Measurements from ENCODE around the gene TRAPPC13.
"Not testable (repeated sequence)": the region's sequence is repeated elsewhere in the genome, so short reads cannot be mapped to it uniquely, and the experiment has no call there.

The TRAPPC13 gene

DNA sequence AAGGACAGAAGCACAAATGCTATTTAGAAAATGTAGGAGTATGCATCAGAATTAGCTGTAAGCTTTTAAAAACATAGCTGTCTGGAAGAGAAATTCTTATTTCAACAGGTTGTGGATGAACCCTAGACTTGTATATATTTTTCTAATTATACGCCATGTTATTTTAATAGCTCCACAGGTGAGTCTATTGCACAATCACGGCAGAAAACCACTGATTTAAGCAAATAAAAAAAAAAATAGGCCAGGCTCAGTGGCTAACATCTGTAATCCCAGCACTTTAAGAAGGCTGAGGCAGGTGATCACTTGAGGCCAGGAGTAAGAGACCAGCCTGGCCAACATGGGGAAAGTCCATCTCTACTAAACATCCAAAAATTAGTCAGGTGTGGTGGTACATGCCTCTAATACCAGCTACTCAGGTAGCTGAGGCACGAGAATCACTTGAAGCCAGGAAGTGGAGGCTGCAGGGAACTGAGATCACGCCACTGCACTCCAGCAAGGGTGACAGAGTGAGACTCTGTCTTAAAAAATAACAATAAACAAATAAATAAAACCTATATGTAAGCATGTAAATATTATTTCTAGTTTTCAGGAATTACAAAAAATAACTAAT lies 12.4 kb upstream of the TRAPPC13 start:
- TF ChIP-seq, protein P1, sequence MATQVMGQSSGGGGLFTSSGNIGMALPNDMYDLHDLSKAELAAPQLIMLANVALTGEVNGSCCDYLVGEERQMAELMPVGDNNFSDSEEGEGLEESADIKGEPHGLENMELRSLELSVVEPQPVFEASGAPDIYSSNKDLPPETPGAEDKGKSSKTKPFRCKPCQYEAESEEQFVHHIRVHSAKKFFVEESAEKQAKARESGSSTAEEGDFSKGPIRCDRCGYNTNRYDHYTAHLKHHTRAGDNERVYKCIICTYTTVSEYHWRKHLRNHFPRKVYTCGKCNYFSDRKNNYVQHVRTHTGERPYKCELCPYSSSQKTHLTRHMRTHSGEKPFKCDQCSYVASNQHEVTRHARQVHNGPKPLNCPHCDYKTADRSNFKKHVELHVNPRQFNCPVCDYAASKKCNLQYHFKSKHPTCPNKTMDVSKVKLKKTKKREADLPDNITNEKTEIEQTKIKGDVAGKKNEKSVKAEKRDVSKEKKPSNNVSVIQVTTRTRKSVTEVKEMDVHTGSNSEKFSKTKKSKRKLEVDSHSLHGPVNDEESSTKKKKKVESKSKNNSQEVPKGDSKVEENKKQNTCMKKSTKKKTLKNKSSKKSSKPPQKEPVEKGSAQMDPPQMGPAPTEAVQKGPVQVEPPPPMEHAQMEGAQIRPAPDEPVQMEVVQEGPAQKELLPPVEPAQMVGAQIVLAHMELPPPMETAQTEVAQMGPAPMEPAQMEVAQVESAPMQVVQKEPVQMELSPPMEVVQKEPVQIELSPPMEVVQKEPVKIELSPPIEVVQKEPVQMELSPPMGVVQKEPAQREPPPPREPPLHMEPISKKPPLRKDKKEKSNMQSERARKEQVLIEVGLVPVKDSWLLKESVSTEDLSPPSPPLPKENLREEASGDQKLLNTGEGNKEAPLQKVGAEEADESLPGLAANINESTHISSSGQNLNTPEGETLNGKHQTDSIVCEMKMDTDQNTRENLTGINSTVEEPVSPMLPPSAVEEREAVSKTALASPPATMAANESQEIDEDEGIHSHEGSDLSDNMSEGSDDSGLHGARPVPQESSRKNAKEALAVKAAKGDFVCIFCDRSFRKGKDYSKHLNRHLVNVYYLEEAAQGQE (IDR thresholded peaks at IDR 0.05; ENCODE audit: insufficient replicate concordance, low read depth): no peak
- TF ChIP-seq GABPA (IDR thresholded peaks at IDR 0.05; ENCODE audit: low read depth) (no peak), SPI1 (IDR thresholded peaks at IDR 0.05; ENCODE audit: borderline replicate concordance, low read depth) (no peak)
- DNase-seq (ENCODE audit: low read depth in 1 of 2, low spot score in 1 of 2): no peak
- Histone ChIP-seq H3K27ac (replicated peaks) (no peak overlapping the region), H3K27me3 (ENCODE audit: insufficient read depth, poor library complexity, severe bottlenecking) (no peaks in the 10 kb centered on the region), H3K4me3 (replicated peaks; ENCODE audit: insufficient read depth, low read length) (no peak overlapping the region)

DNA sequence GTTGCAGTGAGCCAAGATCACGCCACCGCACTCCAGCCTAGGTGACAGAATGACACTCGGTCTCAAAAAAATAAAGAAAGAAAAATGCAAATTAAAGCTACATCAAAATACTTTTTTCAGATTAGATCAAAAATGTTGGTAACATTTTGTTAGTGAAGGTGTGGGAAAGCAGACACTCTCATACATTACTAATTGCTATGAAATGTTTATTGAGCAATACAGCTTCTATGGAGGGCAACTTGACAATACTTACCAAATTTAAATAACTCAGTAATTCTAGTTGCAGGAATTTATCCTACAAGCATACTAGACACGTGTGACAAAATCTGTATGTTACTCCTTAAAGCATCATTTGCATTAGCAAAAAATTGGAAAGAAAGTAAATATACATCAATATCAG lies 4.8 kb upstream of the TRAPPC13 start:
- H3K27me3 ChIP-seq (ENCODE audit: insufficient read depth, poor library complexity, severe bottlenecking): no peaks in the 10 kb centered on the region
- TF ChIP-seq SPI1 (IDR thresholded peaks at IDR 0.05; ENCODE audit: borderline replicate concordance, low read depth) (no peak), POLR2AphosphoS5 (IDR thresholded peaks at IDR 0.05; ENCODE audit: low read depth) (no peak), GABPA (IDR thresholded peaks at IDR 0.05; ENCODE audit: low read depth) (no peak)
- TF ChIP-seq, protein P2, sequence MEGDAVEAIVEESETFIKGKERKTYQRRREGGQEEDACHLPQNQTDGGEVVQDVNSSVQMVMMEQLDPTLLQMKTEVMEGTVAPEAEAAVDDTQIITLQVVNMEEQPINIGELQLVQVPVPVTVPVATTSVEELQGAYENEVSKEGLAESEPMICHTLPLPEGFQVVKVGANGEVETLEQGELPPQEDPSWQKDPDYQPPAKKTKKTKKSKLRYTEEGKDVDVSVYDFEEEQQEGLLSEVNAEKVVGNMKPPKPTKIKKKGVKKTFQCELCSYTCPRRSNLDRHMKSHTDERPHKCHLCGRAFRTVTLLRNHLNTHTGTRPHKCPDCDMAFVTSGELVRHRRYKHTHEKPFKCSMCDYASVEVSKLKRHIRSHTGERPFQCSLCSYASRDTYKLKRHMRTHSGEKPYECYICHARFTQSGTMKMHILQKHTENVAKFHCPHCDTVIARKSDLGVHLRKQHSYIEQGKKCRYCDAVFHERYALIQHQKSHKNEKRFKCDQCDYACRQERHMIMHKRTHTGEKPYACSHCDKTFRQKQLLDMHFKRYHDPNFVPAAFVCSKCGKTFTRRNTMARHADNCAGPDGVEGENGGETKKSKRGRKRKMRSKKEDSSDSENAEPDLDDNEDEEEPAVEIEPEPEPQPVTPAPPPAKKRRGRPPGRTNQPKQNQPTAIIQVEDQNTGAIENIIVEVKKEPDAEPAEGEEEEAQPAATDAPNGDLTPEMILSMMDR (IDR thresholded peaks at IDR 0.05; ENCODE audit: insufficient read depth, low read length): no peak
- TF ChIP-seq, protein P1 (IDR thresholded peaks at IDR 0.05; ENCODE audit: insufficient replicate concordance, low read depth): no peak
- no peak overlapping the region for H3K27ac ChIP-seq (replicated peaks)
- no peak overlapping the region for H3K4me3 ChIP-seq (replicated peaks; ENCODE audit: insufficient read depth, low read length)
- DNase-seq (ENCODE audit: low read depth in 1 of 2, low spot score in 1 of 2): no peak

DNA sequence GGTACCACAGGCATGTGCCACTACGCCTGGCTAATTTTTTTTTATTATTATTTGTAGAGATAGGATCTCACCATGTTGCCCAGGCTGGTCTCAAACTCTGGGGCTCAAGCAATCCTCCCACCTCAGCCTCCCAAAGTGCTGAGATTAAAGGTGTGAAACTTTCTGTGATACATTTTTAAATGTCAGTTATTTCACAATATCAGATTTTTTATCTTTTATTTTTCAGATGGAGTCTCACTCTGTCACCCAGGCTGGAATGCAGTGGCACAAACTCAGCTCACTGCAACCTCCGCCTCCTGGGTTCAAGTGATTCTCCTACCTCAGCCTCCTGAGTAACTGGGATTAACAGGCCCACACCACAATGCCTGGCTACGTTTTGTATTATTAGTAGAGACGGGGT lies 2.9 kb upstream of the TRAPPC13 start:
- not testable (repeated sequence) for H3K4me3 ChIP-seq (replicated peaks; ENCODE audit: insufficient read depth, low read length); H3K27ac ChIP-seq (replicated peaks); H3K27me3 ChIP-seq (ENCODE audit: insufficient read depth, poor library complexity, severe bottlenecking); DNase-seq (ENCODE audit: low read depth in 1 of 2, low spot score in 1 of 2)

DNA sequence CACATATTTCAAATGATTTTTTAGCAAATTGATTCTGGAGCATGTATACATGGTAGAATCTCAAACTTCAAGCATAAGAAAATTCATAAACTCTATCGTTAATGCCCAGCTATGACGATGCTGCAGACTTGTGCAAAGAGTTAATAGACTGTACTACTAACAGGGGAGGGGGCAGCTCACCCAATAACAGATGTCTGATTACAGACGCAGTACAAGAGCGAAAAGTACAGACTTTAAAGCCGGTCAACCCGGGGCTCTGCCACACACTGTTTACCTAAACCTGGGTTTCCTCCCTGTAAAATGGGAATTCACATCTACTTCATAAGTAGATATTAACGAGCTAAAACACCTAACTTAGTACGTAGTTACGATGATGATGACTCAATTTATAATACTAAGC lies 1.3 kb upstream of the TRAPPC13 start:
- TF ChIP-seq, protein P1 (IDR thresholded peaks at IDR 0.05; ENCODE audit: insufficient replicate concordance, low read depth): no peak
- TF ChIP-seq, protein P2 (IDR thresholded peaks at IDR 0.05; ENCODE audit: insufficient read depth, low read length): no peak
- no peak for TF ChIP-seq GABPA (IDR thresholded peaks at IDR 0.05; ENCODE audit: low read depth)
- TF ChIP-seq SPI1 (IDR thresholded peaks at IDR 0.05; ENCODE audit: borderline replicate concordance, low read depth): no peak
- no peak for TF ChIP-seq POLR2AphosphoS5 (IDR thresholded peaks at IDR 0.05; ENCODE audit: low read depth)
- peak overlapping the region; percentile 91 for H3K4me3 ChIP-seq (replicated peaks; ENCODE audit: insufficient read depth, low read length)
- no peak for DNase-seq (ENCODE audit: low read depth in 1 of 2, low spot score in 1 of 2)
- peak overlapping the region; percentile 71 for H3K27ac ChIP-seq (replicated peaks)
- no peaks in the 10 kb centered on the region for H3K27me3 ChIP-seq (ENCODE audit: insufficient read depth, poor library complexity, severe bottlenecking)
